WTC11 (cell line): Measurements from ENCODE around the gene CTNNBIP1.

Experiments
- ATF2 ChIP-seq: sonication (generic); formaldehyde crosslinking; IDR thresholded peaks from 2 replicates; pipeline ENCODE4 v1.8.1; 2022; ENCODE audit warnings: low read depth, missing genetic modification reagents, borderline replicate concordance
- CREB1 ChIP-seq: sonication (generic); formaldehyde crosslinking; IDR thresholded peaks from 2 replicates; pipeline ENCODE4 v1.8.0; 2023; ENCODE audit warnings: mild to moderate bottlenecking, missing genetic modification reagents
- SP1 ChIP-seq: sonication (generic); formaldehyde crosslinking; conservative IDR thresholded peaks from 2 replicates; pipeline ENCODE4 v1.8.1; 2022; ENCODE audit warnings: missing genetic modification reagents
- TCF7 ChIP-seq: sonication (generic); formaldehyde crosslinking; IDR thresholded peaks from 2 replicates; pipeline ENCODE4 v1.8.0; 2022; ENCODE audit warnings: mild to moderate bottlenecking, low read depth, missing genetic modification reagents, moderate library complexity
- ZBTB21 ChIP-seq: sonication (generic); formaldehyde crosslinking; IDR thresholded peaks from 2 replicates; pipeline ENCODE4 v1.8.1; 2023; ENCODE audit warnings: mild to moderate bottlenecking, missing genetic modification reagents, borderline replicate concordance
- ZNF263 ChIP-seq: sonication (generic); formaldehyde crosslinking; IDR thresholded peaks from 2 replicates; pipeline ENCODE4 v1.8.1; 2022; ENCODE audit warnings: low read depth, mild to moderate bottlenecking, moderate library complexity, missing genetic modification reagents
- TF ChIP-seq, protein P1 (sequence below): fragments of 200-600 bp; IDR thresholded peaks from 2 replicates; pipeline ENCODE4 v1.8.0; 2022; ENCODE audit warnings: antibody characterized with exemption
- TF ChIP-seq, protein P2 (sequence below): sonication (generic); formaldehyde crosslinking; IDR thresholded peaks from 2 replicates; pipeline ENCODE4 v1.8.1; 2023; ENCODE audit warnings: mild to moderate bottlenecking, missing genetic modification reagents, moderate library complexity
- TF ChIP-seq, protein P3 (sequence below): sonication (generic); formaldehyde crosslinking; IDR thresholded peaks from 2 replicates; pipeline ENCODE4 v1.8.1; 2023; ENCODE audit warnings: mild to moderate bottlenecking, missing genetic modification reagents, borderline replicate concordance

- TF ChIP-seq, protein P1, sequence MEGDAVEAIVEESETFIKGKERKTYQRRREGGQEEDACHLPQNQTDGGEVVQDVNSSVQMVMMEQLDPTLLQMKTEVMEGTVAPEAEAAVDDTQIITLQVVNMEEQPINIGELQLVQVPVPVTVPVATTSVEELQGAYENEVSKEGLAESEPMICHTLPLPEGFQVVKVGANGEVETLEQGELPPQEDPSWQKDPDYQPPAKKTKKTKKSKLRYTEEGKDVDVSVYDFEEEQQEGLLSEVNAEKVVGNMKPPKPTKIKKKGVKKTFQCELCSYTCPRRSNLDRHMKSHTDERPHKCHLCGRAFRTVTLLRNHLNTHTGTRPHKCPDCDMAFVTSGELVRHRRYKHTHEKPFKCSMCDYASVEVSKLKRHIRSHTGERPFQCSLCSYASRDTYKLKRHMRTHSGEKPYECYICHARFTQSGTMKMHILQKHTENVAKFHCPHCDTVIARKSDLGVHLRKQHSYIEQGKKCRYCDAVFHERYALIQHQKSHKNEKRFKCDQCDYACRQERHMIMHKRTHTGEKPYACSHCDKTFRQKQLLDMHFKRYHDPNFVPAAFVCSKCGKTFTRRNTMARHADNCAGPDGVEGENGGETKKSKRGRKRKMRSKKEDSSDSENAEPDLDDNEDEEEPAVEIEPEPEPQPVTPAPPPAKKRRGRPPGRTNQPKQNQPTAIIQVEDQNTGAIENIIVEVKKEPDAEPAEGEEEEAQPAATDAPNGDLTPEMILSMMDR, result no peak
- TF ChIP-seq ATF2 (no peak), ZBTB21 (CRISPR knock-in tag) (no peak), ZNF263 (CRISPR knock-in tag) (no peak), TCF7 (CRISPR knock-in tag) (no peak), CREB1 (CRISPR knock-in tag) (no peak), SP1 (CRISPR knock-in tag) (no peak)
- TF ChIP-seq, protein P2, sequence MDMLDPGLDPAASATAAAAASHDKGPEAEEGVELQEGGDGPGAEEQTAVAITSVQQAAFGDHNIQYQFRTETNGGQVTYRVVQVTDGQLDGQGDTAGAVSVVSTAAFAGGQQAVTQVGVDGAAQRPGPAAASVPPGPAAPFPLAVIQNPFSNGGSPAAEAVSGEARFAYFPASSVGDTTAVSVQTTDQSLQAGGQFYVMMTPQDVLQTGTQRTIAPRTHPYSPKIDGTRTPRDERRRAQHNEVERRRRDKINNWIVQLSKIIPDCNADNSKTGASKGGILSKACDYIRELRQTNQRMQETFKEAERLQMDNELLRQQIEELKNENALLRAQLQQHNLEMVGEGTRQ (CRISPR knock-in tag), result no peak
- TF ChIP-seq, protein P3, sequence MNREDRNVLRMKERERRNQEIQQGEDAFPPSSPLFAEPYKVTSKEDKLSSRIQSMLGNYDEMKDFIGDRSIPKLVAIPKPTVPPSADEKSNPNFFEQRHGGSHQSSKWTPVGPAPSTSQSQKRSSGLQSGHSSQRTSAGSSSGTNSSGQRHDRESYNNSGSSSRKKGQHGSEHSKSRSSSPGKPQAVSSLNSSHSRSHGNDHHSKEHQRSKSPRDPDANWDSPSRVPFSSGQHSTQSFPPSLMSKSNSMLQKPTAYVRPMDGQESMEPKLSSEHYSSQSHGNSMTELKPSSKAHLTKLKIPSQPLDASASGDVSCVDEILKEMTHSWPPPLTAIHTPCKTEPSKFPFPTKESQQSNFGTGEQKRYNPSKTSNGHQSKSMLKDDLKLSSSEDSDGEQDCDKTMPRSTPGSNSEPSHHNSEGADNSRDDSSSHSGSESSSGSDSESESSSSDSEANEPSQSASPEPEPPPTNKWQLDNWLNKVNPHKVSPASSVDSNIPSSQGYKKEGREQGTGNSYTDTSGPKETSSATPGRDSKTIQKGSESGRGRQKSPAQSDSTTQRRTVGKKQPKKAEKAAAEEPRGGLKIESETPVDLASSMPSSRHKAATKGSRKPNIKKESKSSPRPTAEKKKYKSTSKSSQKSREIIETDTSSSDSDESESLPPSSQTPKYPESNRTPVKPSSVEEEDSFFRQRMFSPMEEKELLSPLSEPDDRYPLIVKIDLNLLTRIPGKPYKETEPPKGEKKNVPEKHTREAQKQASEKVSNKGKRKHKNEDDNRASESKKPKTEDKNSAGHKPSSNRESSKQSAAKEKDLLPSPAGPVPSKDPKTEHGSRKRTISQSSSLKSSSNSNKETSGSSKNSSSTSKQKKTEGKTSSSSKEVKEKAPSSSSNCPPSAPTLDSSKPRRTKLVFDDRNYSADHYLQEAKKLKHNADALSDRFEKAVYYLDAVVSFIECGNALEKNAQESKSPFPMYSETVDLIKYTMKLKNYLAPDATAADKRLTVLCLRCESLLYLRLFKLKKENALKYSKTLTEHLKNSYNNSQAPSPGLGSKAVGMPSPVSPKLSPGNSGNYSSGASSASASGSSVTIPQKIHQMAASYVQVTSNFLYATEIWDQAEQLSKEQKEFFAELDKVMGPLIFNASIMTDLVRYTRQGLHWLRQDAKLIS (CRISPR knock-in tag), result no peak
Observed at GRCh38 chr1:9825093-9826074, 84.7 kb downstream of the CTNNBIP1 start.
